ENCODE measurements around the gene RGS2. TPM values are rescaled to one million over a fixed set of nuclear protein-coding genes. Genes with fewer than 3 reads are reported as not detected.

RGS2 gene
- total RNA-seq, 1 donor from 2014 or later: 32.7 TPM

GRCh38 chr1:192784397-192784796 is 24.4 kb upstream of the RGS2 start:
- no peak overlapping the region for H3K4me3 Mint-ChIP-seq
- peaks cover 20% of the 10 kb centered on the region for H3K27me3 Mint-ChIP-seq
- ATAC-seq (ENCODE audit: low read depth): no peak
- H3K9me3 Mint-ChIP-seq: peaks cover 2% of the 10 kb centered on the region
- DNase-seq: no peak
- intact Hi-C loops (cut with micrococcal nuclease): no loop called here
- ChIA-PET POLR2A (no interaction called here), CTCF (no interaction called here)
- no peaks in the 10 kb centered on the region for H3K36me3 Mint-ChIP-seq (ENCODE audit: low read depth)
- no peak overlapping the region for H3K27ac Mint-ChIP-seq
- TF ChIP-seq, protein P1, sequence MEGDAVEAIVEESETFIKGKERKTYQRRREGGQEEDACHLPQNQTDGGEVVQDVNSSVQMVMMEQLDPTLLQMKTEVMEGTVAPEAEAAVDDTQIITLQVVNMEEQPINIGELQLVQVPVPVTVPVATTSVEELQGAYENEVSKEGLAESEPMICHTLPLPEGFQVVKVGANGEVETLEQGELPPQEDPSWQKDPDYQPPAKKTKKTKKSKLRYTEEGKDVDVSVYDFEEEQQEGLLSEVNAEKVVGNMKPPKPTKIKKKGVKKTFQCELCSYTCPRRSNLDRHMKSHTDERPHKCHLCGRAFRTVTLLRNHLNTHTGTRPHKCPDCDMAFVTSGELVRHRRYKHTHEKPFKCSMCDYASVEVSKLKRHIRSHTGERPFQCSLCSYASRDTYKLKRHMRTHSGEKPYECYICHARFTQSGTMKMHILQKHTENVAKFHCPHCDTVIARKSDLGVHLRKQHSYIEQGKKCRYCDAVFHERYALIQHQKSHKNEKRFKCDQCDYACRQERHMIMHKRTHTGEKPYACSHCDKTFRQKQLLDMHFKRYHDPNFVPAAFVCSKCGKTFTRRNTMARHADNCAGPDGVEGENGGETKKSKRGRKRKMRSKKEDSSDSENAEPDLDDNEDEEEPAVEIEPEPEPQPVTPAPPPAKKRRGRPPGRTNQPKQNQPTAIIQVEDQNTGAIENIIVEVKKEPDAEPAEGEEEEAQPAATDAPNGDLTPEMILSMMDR (IDR thresholded peaks at IDR 0.05): no peak
- H3K4me1 Mint-ChIP-seq: no peaks in the 10 kb centered on the region

- TF ChIP-seq, protein P1 (IDR thresholded peaks at IDR 0.05): no peak
- no peak for DNase-seq
- intact Hi-C loops (cut with micrococcal nuclease): no loop called here
- H3K4me3 Mint-ChIP-seq: no peak overlapping the region
- peaks cover 15% of the 10 kb centered on the region for H3K27me3 Mint-ChIP-seq
- no peaks in the 10 kb centered on the region for H3K4me1 Mint-ChIP-seq
- CTCF ChIA-PET: no interaction called here
- H3K27ac Mint-ChIP-seq: no peak overlapping the region
- no peaks in the 10 kb centered on the region for H3K9me3 Mint-ChIP-seq
- no peak for ATAC-seq (ENCODE audit: low read depth)
- POLR2A ChIA-PET: no interaction called here
- no peaks in the 10 kb centered on the region for H3K36me3 Mint-ChIP-seq (ENCODE audit: low read depth)
These were observed 22.3 kb upstream of the RGS2 start for GRCh38 chr1:192786576-192786975.

GRCh38 chr1:192787914-192788585 is 20.8 kb upstream of the RGS2 start:
- H3K4me1 Mint-ChIP-seq: no peaks in the 10 kb centered on the region
- ATAC-seq (ENCODE audit: low read depth): no peak
- no peak for DNase-seq
- ChIA-PET CTCF (no interaction called here), POLR2A (no interaction called here)
- no peak overlapping the region for H3K4me3 Mint-ChIP-seq
- no peaks in the 10 kb centered on the region for H3K36me3 Mint-ChIP-seq (ENCODE audit: low read depth)
- peaks cover 15% of the 10 kb centered on the region for H3K27me3 Mint-ChIP-seq
- TF ChIP-seq, protein P1 (IDR thresholded peaks at IDR 0.05): no peak
- no peak overlapping the region for H3K27ac Mint-ChIP-seq
- intact Hi-C loops (cut with micrococcal nuclease): no loop called here
- H3K9me3 Mint-ChIP-seq: no peaks in the 10 kb centered on the region

DNA sequence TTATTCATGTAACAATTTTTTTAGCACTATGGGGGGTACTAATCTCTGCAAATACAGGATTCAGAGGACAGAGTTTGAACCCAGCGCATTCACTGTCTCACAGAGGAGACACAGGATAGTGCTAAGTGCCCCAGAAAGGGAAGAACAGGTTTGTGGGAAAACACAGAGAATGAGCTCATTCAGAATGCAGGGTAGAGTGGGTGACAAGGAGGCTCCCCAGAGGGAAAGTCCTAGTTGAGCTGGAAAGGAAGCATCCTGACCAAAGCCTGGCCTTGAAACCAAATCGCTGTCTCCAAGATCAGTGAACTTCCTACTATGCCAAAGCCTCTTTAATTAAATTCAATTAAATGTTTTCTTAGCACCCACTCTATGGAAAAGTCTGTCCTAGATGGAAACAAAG is 19.0 kb upstream of the RGS2 start:
- ATAC-seq (ENCODE audit: low read depth) (no peak), DNase-seq (no peak)
- intact Hi-C loops (cut with micrococcal nuclease): no loop called here
- no peak overlapping the region for H3K4me3 Mint-ChIP-seq
- H3K27me3 Mint-ChIP-seq: peaks cover 13% of the 10 kb centered on the region
- no peak overlapping the region for H3K27ac Mint-ChIP-seq
- ChIA-PET POLR2A (no interaction called here), CTCF (no interaction called here)
- no peaks in the 10 kb centered on the region for H3K9me3 Mint-ChIP-seq
- H3K36me3 Mint-ChIP-seq (ENCODE audit: low read depth): no peaks in the 10 kb centered on the region
- TF ChIP-seq, protein P1 (IDR thresholded peaks at IDR 0.05): no peak
- no peaks in the 10 kb centered on the region for H3K4me1 Mint-ChIP-seq

DNA sequence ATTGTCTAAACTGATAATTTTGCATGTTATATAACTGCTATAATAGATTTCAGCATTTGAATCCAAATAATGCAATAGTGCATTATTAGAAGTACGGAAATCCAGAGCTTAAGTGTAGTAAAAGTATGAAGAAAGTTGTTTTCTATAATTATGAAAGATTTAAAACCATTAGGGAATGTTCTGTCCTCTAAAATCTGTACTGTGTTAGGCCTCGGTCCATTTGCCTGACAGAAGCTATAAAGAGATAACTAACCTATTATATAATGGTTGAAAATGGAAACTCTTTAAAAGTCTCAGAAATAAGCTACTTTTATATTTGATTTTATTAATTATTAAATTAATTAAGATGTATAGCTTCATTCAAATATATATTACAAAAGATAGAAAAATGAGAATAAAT is 16.2 kb upstream of the RGS2 start:
- POLR2A ChIA-PET: no interaction called here
- no peak for ATAC-seq (ENCODE audit: low read depth)
- Mint-ChIP-seq H3K9me3 (no peaks in the 10 kb centered on the region), H3K4me3 (no peak overlapping the region), H3K4me1 (no peaks in the 10 kb centered on the region), H3K27me3 (peaks cover 9% of the 10 kb centered on the region), H3K36me3 (ENCODE audit: low read depth) (no peaks in the 10 kb centered on the region), H3K27ac (no peak overlapping the region)
- TF ChIP-seq, protein P1 (IDR thresholded peaks at IDR 0.05): no peak
- CTCF ChIA-PET: no interaction called here
- DNase-seq: no peak
- intact Hi-C loops (cut with micrococcal nuclease): no loop called here
